SHP77 treated with DMSO at 0.1 percent for 48 hours (cell line): ENCODE results near the gene TM2D1.
"Not testable (repeated sequence)": the region's sequence is repeated elsewhere in the genome, so short reads cannot be mapped to it uniquely, and the experiment has no call there.

Source experiments
- DNase-seq: peaks from one replicate; lab custom pipeline; 2025; lab: John Stamatoyannopoulos, UW

TM2D1 gene

GRCh38 chr1:61718996-61719663, 5.8 kb downstream of the TM2D1 start:
- not testable (repeated sequence) for DNase-seq

- no peak for DNase-seq
Measured at GRCh38 chr1:61711969-61712368, 13.0 kb downstream of the TM2D1 start.

GRCh38 chr1:61711257-61711656, 13.7 kb downstream of the TM2D1 start:
- not testable (repeated sequence) for DNase-seq

- DNase-seq, result no peak
Measured at GRCh38 chr1:61709908-61710289, 15.0 kb downstream of the TM2D1 start.

- DNase-seq, result no peak
Measured at GRCh38 chr1:61708953-61709907, 15.7 kb downstream of the TM2D1 start.

- no peak for DNase-seq
Measured at GRCh38 chr1:61699911-61700851, 24.8 kb downstream of the TM2D1 start.

GRCh38 chr1:61692155-61692800, 32.7 kb downstream of the TM2D1 start:
- DNase-seq, result no peak

GRCh38 chr1:61687901-61688300, 37.0 kb downstream of the TM2D1 start:
- DNase-seq, result no peak

- no peak for DNase-seq
Measured at GRCh38 chr1:61682891-61683290, 42.0 kb downstream of the TM2D1 start.

GRCh38 chr1:61680500-61680899, 44.4 kb downstream of the TM2D1 start:
- DNase-seq, result no peak

GRCh38 chr1:61676881-61677280, 48.1 kb downstream of the TM2D1 start:
- not testable (repeated sequence) for DNase-seq

- DNase-seq, result no peak
Measured at GRCh38 chr1:61674221-61674620, 50.7 kb downstream of the TM2D1 start.

- no peak for DNase-seq
Measured at GRCh38 chr1:61672376-61672775, 52.6 kb downstream of the TM2D1 start.

- DNase-seq, result no peak
Measured at GRCh38 chr1:61670445-61670844, 54.5 kb downstream of the TM2D1 start.

GRCh38 chr1:61670016-61670415, 54.9 kb downstream of the TM2D1 start:
- DNase-seq, result no peak

- no peak for DNase-seq
Measured at GRCh38 chr1:61659061-61659460, 65.9 kb downstream of the TM2D1 start.

- no peak for DNase-seq
Measured at GRCh38 chr1:61655453-61655852, 69.5 kb downstream of the TM2D1 start.

- no peak for DNase-seq
Measured at GRCh38 chr1:61654067-61654466, 70.9 kb downstream of the TM2D1 start.

GRCh38 chr1:61648983-61649742, 75.8 kb downstream of the TM2D1 start:
- DNase-seq, result no peak

- DNase-seq, result no peak
Measured at GRCh38 chr1:61647142-61647541, 77.8 kb downstream of the TM2D1 start.

- no peak for DNase-seq
Measured at GRCh38 chr1:61645476-61645875, 79.5 kb downstream of the TM2D1 start.
